ENCODE data around the gene TTC33.

The TTC33 gene

DNA sequence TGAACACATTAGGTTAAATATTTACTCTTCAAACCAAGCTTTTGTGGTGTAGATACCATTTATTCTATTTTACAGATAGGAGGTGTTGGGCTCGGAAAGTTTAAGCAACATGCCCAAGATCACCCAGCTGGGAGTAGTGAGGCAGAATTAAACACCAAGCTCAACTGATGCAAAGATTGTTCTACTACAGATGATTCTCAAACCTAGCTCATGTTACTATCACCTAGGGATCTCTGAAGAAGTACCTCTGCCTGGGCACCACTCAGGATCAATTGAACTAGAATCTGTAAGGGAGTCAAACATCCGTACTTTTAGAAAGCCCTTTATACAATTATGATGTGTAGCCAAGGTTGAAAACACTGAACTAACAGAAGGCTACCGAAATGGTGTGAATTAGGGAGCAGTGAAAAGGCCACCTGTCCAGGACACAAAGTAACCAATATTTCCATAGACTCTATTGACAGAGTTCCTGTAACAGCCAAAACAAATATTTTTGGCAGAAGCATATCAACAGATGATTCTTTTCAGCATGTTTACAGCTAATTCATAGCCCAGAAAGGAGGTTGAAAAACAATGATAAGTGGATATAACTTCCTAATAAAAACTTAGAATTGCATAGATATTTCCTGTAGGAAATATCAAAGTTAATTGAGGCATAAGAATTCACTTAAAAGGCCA, 234.5 kb downstream of the TTC33 start:
- TF ChIP-seq, protein P1, sequence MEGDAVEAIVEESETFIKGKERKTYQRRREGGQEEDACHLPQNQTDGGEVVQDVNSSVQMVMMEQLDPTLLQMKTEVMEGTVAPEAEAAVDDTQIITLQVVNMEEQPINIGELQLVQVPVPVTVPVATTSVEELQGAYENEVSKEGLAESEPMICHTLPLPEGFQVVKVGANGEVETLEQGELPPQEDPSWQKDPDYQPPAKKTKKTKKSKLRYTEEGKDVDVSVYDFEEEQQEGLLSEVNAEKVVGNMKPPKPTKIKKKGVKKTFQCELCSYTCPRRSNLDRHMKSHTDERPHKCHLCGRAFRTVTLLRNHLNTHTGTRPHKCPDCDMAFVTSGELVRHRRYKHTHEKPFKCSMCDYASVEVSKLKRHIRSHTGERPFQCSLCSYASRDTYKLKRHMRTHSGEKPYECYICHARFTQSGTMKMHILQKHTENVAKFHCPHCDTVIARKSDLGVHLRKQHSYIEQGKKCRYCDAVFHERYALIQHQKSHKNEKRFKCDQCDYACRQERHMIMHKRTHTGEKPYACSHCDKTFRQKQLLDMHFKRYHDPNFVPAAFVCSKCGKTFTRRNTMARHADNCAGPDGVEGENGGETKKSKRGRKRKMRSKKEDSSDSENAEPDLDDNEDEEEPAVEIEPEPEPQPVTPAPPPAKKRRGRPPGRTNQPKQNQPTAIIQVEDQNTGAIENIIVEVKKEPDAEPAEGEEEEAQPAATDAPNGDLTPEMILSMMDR (IDR thresholded peaks at IDR 0.05; ENCODE audit: low read depth, low read length): no peak

DNA sequence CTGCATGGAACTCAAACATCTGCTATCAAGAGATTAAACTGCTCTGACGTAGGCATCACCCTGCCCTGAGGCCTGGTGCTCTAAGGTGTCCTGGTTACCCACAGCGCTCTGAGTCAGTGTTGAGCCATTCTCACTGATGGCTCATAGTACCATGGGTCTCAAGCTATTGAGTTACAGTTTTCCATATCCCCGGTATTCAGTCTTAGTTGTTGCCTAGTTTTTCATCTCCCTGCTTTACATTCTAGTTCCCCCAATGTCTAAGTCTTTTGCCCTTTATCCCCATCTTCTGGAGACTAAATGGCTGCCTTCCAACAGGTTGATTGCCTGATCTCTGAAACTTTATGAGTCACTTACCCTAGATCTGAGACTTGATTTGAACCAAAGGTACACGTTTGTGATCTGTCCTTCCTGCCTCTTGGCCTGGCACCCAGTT, 237.3 kb downstream of the TTC33 start:
- TF ChIP-seq, protein P1 (IDR thresholded peaks at IDR 0.05; ENCODE audit: low read depth, low read length): no peak
- no peak for DNase-seq (ENCODE audit: extremely low read depth, low read depth)

More for the DNA sequence above, 234.5 kb downstream of the TTC33 start:
- DNase-seq (ENCODE audit: extremely low read depth, low read depth): no peak

DNA sequence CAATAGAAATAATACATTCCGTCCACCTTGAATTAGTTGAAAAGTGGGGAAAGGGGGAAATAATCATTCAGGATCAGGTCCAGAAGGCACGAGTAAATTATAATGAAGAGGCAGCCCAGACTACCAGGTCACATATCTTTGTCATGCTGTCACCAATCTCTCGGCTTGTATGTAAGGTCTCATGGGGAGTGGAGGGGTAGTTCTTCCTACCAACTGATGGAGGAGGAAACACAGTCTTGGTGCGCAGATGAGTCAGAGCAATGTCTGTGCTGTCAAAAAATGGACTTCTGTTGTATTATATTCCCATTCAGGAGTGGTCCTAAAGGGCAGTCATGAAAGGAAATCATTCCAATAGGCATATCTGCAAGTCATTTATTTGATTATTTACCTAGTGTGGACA, 240.3 kb downstream of the TTC33 start:
- TF ChIP-seq, protein P1 (IDR thresholded peaks at IDR 0.05; ENCODE audit: low read depth, low read length): no peak

DNA sequence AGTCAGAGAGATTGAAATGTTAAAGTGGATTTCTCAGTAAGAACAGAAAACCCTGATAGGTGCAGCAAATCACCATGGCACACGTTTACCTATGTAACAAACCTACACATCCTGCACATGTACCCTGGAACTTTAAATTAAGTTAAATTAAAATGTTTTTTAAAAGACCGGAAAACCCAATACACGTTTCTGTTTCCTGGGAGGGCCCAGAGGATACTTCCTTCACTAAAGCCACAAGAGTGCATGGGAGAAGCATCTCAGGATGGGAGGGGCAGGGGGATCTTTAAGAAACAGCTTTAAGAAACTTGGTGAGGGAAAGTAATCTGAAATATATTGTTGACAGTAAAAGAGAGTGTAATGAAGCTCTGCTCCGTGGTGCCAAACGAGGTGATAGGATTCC, 240.8 kb downstream of the TTC33 start:
- DNase-seq (ENCODE audit: extremely low read depth, low read depth): no peak

More for the DNA sequence above, 240.3 kb downstream of the TTC33 start:
- no peak for DNase-seq (ENCODE audit: extremely low read depth, low read depth)

DNA sequence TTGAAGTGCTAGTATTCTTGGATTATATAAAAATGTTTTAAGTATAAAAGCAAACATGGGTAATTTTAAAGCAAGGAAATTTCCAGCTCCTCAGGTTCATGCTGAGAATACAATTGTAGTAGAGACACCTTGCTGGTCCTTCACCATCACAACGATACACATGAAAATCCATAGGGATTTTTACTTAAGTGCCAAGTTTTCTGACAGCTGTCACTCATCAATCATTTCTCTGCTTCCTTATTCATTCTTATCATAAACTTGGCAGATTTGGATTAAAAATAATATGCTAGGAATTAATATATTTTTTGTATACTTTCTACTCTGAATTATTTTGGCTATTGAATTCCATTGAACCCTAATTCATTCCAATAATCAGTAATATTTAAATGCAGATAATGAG, 244.0 kb downstream of the TTC33 start:
- no peak for DNase-seq (ENCODE audit: extremely low read depth, low read depth)
- TF ChIP-seq, protein P1 (IDR thresholded peaks at IDR 0.05; ENCODE audit: low read depth, low read length): no peak

More for the DNA sequence above, 240.8 kb downstream of the TTC33 start:
- TF ChIP-seq, protein P1 (IDR thresholded peaks at IDR 0.05; ENCODE audit: low read depth, low read length): no peak

DNA sequence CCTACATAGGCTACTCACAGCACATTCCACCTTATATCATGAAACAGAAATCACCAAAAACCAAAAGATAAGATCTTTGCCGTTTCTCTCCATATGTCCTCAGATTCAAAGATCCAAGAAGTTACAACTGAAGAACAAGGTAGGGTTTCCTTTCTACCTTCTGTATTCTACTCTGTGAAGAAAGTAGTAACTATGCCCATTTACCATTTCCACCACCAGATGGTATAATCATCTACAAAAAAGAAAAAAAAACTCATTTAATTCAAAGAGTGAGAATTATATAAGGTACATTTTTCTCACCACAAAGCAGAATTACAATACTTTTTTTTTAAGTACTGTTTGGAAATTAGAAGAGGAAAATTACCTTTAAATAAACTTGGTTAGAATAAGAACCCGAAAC, 248.7 kb downstream of the TTC33 start:
- no peak for DNase-seq (ENCODE audit: extremely low read depth, low read depth)
- TF ChIP-seq, protein P1 (IDR thresholded peaks at IDR 0.05; ENCODE audit: low read depth, low read length): no peak; the same call in none of the 2 replicates

DNA sequence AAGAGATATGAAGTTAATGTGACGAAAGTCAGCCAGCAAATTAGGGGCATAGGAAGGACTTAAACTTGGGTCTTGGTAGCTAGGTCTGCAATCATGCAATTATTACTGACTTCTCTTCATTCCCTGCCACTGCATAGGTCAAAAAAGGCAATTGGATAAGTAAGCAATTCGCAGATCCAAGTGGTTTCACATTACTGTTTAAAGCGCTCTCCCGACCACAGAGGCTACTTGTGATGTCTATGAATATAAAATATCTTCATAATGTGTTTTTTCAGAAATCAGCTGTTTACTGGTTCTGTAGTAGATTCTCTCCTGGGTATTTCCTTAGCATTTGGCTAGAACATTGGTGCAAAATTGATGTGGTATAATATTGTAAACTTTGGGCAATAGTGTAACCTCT, 250.7 kb downstream of the TTC33 start:
- TF ChIP-seq, protein P1 (IDR thresholded peaks at IDR 0.05; ENCODE audit: low read depth, low read length): no peak
- DNase-seq (ENCODE audit: extremely low read depth, low read depth): no peak

All from AG09319 (cell line).